GM21723 (cell line): Measurements from ENCODE around the gene CSMD2.
"Not testable (repeated sequence)": the region's sequence is repeated elsewhere in the genome, so short reads cannot be mapped to it uniquely, and the experiment has no call there.

ENCODE experiments used
- ATAC-seq: cut with Tn5 transposase; IDR thresholded peaks from one replicate; pipeline ENCODE4 v1.9.1; 2021; ENCODE audit warnings: mild to moderate bottlenecking, moderate library complexity; ENCODE audit not compliant: unreplicated experiment

The CSMD2 gene

DNA sequence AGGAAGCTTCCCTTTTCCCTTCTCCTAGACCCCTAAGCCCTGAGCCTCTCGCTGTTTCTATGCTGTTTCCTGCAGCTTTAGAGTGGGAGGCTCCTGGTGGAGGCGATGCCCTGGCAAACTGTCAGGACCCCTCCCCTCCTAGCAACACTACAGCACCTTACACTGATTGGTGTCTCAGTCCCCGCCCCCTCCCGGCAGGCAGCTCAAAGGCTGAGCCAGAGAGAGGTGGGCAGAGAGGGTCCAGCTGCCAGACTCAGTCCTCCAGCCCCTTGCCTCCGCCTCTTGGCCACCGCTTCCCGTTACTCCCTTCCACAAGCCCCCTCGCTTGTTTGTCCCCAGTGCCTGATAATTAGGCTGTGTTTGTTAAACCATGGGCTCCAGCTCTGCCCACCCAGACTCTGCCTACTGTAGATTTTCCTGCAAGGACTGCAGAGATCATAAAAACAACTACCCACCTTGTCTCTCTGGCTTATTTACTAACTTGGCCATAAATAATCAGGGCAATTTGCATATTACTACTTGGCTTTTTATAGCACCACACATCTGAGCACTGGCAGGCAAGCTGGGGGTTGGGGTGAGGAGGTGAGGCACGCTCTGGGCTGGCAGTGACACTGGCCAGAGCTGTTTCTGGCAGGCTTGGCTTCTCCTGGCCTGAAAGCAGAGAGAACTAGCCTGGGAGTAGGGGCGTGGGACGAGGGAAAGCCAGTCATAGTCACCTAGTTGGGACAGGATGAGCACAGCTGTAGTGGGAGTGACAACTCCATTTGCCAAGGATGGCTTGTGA is 107.5 kb downstream of the CSMD2 start:
- no peak for ATAC-seq

DNA sequence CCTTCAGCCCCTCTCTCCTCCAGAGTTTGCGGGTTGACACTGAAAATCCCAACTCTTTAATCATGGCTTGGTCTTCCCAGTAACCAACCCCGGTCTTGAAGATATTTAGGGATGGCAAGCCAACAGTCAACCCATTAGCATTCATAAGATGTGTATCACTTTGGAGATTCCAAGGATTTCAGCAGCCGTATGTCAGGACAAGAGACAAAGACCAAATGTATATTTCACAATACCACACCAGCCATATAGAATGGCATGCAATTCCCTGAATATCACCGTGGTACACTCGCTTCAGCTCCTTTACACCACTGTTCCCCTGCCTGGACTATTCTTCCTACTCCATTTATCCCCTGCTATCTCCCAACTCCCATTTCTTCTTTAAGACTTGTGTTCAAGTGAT is 109.2 kb downstream of the CSMD2 start:
- ATAC-seq, result no peak

DNA sequence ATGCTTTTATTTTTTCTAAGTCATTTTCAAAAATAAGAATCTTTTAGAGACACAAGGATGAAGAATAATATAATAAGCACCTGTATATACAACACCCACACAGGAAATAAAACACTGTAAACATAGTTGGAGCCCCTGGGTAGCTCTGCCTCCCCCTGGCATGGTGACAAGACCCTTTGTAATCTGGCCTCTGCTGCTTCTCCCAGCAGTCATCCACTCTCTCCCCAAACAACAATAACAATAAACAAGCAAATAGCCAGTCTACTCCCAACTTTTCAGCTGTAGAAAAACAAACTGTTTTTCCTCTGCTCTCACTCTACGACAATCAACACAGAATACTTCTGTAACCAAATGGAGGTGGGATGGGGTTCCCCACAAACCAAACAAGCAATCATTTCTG is 110.1 kb downstream of the CSMD2 start:
- no peak for ATAC-seq

DNA sequence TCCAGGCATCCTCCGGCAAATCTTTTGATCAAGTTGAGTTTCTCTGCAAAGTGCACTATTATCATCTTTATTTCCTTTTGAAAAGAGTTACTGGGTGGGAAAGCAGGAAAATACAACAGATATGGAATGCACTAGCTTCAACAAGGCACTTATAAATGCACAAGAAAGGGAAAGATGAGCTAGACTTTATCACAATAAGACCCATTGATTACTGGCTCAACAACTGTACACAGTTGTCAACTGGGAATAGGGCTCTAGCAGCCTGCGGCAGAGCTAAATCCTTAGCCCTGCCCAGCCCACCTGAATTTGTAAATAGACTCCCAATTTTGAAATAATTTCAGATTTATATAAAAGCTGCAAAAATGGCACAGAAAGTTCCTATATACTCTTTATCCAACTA is 111.4 kb downstream of the CSMD2 start:
- ATAC-seq, result no peak

DNA sequence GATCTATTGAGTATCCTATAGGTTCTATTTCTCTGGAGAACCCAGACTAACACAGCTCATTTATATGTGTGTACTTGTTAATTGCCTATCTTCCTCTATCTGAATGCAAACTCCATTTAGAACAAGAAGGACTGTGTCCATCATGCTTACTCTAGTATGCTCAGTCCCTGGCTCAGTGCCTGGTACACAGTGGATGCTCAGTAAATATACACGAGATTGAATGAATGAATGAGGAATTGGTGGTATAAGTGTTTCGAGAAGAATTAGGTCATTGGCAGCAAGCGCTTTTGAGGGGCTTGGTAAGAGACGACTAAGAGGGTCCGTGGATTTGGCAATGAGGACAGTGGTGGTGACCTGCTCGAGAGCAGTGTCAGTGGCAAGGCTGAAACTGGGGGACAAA is 112.5 kb downstream of the CSMD2 start:
- ATAC-seq, result no peak

DNA sequence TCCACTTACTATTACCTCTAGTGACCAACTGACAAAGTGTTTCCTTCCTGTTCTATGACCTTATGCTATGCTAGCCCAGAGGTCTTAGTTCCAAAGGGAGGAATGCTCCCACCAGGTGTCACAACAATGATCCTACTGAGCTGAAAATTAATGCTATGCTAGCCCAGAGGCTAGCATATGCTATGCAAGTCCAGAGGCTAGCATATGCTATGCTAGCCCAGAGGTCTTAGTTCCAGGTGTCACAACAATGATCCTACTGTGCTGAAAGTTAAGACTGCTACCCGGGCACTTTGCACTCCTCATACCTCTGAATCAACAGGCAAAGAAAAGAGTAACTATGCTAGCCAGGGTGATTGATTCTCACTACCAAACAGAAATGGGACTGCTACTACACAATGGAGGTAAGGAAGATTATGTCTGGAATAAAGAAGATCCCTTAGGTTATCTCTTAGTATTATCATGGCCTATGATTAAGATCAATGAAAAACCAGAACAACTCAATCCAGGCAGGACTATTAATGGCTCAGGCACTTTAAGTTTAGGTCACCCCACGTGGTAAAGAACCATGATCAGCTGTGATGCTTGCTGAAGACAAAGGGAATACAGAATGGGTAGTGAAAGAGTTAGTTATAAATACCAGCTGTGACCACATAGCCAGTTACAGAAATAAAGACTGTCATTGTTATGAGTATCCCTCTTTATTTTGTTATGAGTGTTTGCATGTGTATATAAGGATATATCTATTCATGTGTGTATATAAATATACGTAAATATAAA is 114.1 kb downstream of the CSMD2 start:
- ATAC-seq, result no peak

DNA sequence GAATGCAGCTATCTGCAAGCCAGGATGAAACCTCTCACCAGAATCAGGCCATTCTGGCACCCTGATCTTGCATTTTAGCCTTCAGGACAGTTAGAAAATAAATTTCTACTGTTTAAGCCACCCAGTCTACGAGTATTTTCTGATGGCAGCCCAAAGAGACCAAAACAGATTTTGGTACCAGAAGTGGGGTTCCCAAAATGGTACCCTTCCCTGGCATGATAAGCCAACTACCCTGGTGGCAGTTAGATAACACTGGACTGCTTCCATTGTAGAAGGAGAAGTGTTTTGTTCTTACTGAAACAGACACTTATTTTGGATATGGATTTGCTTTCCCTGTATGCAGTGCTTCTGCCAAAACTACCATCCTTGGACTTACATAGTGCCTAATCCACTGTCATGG is 115.0 kb downstream of the CSMD2 start:
- no peak for ATAC-seq

DNA sequence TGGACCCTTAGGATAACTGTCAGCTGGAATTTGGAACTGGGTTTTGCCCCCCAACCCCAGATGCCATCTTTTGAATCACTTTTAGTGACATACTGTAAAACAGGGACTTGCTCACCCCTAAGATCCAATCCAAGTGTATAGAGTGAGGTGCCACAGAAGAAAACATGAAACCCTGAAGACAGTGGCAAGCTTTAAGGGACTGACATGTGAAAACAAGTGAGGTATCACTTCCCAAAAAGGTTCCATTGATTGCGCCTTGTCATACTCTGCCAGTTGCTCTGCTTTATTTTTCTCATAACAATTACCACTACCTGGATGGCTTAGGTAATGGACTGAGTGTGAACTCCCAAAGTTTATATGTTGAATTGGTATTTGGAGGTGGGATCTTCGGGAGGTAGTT is 115.6 kb downstream of the CSMD2 start:
- no peak for ATAC-seq

DNA sequence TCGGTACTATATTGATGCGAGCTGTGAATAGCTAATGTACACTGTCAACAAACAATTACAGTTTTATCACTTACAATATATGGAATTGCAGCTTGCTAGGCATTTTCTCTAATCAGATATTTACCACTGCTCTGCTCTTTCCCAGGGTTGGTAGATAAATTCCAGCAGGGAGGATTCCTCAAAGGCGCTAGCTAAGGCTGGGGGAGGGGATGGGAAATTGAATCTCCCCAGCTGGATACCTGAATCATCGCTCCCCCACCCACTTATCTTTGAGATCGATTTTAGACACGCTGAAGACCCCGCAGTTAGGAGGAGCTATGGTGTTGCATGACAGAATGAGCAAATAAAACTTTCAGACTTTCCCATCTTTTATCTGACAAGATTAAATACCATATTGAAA is 127.2 kb downstream of the CSMD2 start:
- ATAC-seq, result no peak

DNA sequence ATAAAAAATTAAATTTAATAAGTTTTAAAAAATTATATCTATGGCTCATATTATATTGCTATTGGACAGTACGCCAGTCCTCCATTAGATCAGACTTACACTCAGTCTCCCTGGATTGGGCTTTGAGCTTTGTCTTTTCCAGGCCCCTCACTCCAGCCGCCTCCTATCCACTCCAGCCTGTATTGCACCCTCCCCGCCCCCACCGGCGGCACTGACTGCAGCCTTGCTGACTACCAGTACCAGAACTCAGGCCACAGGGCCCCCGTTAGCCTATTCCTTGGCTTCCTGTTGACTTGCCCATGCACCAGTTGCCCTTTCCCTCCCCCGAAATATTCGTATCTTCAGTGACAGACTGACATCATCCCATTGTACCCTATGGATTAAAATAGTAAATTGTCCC is 127.9 kb downstream of the CSMD2 start:
- no peak for ATAC-seq

DNA sequence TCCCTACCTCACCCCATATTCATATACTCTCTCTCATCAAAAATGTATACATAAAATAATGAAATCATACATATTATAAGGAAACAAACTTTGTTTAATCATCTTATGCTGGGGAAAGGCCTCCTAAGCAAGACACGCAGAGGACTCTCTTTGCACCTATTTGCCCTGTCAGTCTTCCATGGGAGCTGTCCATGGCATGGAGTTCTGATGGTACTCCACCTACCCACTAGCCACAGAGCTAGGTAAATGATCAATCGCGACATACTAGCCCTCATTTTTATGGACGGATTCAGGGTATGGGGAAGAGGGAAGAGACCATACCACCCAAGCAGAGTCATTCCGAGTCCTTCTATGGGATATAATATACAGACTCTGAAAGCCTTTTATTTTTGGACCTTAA is 131.0 kb downstream of the CSMD2 start:
- ATAC-seq, result no peak

DNA sequence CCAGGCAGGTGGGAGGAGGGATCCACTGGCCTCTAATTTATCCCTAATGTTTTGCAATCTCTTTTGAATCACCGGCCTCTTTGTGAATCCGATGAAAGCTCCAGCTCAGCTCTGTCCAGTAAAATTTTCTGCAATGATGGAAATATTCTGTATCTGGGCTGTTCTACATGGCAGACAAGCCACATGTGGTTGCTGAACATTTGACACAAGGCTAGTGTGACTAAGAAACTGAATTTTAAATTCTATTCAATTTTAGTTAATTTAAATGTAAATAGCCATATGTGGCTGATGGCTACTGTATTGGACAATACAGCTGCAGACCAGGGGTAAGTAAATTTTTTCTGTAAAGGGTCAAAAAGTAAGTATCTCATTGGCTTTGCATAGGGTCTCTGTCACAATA is 135.1 kb downstream of the CSMD2 start:
- ATAC-seq, result no peak

DNA sequence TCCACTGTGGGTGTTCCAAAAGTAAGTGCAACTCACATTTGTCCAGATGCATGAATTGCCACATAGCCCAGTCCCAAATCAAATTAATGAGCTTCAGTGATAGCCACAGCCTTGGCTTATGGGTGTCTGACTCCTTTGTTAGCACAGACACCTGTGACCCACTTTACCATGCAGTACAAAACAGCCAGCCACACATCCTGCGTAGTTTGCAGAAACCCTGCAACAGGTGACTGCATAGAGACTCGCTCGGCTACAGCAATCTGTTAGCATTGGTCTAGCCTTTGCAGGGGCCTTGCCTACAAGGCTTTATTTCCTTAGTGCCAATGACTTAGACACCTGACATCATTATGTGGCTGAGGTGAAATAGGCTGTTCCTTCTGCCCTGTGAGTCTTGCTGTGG is 135.5 kb downstream of the CSMD2 start:
- no peak for ATAC-seq

DNA sequence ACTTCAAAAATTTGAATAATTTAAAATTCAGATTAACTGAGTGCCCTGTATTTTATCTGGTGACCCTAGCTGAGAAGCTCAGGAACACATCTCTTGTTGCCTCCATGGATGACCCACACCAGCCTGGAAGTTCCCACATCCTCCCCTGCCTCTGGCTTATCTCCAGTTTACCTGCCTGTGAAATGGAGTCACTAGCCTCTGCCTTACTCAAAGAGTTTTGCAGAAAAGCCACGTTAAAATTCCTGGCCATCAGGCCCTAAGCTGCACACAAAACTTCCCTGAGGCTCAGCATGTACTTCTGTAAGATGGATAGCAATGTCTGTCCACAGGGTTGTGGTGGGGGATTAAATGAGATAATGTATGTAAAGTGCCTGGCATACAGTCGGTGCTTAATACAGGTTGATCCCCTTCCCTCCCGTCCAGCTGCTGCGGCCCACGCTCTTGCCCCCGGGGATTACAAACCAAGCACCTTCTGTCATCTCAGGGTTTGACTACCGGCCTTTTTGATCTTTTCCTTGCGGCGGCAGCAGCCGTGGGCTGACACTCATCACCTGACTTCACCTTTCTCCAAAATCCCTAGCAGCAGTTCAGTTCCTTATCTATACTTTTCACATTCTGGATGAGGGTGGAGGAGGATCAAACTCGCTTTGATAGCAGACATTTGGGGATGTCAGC is 136.5 kb downstream of the CSMD2 start:
- no peak for ATAC-seq

DNA sequence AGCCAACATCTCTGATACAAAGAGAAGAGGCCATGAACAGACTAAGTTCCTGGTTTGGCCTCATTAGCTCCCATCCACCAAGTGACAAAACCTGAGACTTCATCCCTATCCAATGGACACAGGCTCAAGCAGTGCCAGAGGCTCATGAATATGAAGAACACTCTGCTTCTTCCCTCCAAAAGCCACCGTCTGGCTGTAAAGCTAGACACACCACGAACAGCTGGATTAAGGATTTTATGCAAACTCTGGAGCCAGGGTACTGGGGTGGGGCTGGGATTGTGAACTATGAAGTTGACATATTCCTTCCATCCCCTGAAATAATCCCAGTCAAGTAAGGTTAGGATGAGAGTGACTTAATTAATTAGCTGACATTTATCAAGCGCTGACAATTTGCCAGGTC is 139.4 kb downstream of the CSMD2 start:
- no peak for ATAC-seq

DNA sequence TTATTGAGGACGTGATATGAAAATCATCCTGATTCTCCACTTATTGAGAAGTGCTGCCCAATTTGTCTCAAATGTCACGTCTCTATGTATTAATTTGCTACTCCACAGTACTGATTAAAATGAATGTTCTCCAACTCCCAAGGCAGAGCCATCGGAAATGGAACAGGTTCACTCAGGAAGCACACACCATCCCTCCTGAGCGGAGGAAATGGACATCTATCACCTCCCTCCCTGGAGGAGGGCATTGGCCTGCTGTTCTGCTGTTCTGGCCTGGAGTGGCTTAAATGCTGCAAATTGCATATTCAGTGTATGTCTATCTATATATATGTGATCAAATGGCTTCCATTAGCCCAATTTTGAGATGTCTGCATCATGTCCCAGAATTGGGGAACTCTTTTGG is 140.5 kb downstream of the CSMD2 start:
- ATAC-seq, result no peak

DNA sequence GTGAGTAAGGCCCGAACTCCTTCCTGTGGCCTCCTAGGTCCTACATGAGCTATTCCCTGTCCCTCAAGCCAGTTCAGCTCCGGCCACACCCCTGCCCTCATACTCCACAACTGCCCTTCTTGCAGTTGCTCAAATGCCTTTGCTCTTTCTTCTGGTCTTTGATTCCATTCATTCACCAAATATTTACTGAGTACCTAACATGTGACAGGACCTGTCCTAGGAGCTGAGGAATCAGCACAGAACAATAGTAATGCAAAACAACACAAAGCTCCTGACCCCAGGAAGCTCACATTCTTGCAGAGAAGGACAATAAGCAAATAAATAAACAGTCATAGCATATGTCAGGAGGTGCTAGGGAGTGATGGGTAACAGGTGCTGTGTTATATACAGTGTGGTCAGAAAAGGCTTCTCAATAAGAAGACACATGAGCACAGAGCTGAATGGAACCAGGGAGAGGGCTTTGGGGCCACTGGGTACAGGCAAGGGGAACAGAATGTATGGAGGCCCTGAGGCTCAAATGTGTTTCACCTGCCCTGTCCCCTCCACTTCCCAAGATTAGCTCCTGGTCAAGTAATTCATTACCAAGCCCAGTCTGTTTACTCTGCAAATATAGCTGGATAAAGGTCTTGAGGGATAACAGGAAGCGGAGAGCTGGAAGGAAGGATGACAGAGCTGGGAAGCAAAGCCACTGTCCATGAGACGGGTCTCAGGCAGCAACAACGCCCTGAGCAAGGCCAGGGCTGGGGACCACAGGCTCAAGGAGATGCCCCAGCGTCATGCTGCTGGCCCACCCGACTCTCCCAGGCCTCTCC is 145.1 kb downstream of the CSMD2 start:
- ATAC-seq, result no peak

DNA sequence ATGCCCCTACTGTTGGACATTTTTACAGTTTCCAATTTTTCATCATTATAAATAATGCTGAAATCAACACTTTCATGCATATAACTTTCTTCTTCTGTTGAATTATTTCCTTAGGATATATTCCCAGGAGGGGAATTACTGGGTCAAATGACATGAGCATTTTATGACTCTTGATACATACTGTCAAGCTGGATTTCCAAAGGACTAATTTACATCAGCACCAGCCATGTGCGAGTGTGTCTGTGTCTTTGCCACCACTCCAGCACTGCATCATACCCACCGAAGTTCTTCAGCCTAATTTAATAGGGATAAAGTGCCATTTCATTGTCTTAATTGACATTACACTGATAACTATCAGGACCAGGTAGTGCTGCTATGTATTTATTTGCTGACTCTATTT is 146.7 kb downstream of the CSMD2 start:
- ATAC-seq, result no peak

DNA sequence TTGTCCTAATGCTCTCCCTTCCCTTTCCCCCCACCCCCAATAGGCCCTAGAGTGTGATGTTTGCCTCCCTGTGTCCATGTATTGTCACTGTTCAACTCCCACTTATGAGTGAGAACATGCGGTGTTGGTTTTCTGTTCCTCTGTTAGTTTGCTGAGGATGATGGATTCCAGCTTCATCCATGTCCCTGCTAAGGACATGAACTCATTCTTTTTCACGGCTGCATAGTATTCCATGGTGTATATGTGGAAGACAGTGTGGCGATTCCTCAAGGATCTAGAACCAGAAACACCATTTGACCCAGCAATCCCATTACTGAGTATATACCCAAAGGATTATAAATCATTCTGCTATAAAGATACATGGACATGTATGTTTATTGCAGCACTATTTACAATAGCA is 148.7 kb downstream of the CSMD2 start:
- ATAC-seq, result not testable (repeated sequence)

DNA sequence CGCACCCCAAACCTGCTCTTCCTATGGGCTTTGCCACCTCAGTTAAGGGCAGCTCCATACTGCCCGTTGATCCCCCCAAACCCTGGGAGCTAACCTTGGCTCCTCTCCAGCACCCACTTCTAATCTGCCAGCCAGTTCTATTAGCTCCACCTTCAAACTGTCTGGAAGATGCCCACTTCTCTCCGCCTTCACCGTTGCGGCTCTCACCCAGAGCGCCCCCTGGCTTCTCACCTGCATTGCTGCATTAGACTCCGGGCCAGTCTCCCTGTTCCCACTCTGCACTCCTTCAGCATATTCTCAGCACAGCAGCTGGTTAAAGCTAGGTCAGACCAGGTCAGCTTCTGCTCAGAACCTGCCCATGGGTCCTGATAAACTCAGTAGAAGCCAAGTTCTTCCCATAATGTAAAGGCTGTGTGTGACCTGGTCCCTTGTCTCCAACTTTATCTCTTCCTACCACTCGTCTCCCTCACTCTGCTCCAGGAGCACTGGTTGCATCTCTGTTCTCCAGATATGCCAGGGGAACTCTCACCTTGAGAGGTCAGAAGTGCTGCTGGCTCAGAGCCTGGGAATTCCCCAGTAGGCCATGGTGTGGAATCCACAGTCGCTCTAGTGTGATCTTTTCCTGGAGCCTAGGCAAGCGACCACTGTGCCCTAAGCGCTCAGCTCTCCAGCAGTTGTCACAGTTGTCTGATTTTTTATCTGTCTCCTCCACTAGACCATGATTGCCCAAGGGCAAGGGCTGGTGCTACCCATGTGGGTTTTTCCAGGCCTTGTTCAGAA is 150.9 kb downstream of the CSMD2 start:
- ATAC-seq, result no peak
